ENCODE measurements around the gene NXNL2.

The NXNL2 gene

DNA sequence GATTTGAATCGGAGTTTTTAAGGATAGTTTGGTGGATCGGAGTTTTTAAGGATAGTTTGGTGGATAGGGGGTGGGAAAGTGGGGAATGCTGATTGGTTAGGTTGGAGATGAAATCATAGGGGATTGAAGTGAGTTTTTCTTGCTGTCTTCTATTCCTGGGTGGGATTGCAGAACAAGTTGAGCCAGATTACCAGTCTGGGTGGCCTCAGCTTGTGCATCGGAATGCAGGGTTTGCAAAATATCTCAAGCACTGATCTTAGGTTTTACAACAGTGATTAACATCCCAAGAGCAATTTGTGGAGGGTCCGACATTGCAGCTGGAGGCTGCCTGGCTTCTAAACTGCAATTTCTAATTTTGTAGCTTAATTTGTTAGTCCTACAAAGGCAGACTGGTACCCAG, 23.1 kb upstream of the NXNL2 start:
- H3K27me3 ChIP-seq (ENCODE audit: insufficient read depth, low read length): no peaks in the 10 kb centered on the region
- no peak overlapping the region for H2AFZ ChIP-seq (ENCODE audit: low read length, unreplicated experiment)
- no peak overlapping the region for H3K27ac ChIP-seq (ENCODE audit: low read depth, low read length)
- H3K4me3 ChIP-seq (ENCODE audit: low read depth, low read length): no peak overlapping the region
- H3K79me2 ChIP-seq (ENCODE audit: control insufficient read depth, insufficient read depth, low read length, unreplicated experiment): no peaks in the 10 kb centered on the region
- H3K36me3 ChIP-seq (ENCODE audit: insufficient read depth, low read length): no peaks in the 10 kb centered on the region
- H3K4me1 ChIP-seq (ENCODE audit: control insufficient read depth, insufficient read depth, low read length, unreplicated experiment): no peaks in the 10 kb centered on the region

DNA sequence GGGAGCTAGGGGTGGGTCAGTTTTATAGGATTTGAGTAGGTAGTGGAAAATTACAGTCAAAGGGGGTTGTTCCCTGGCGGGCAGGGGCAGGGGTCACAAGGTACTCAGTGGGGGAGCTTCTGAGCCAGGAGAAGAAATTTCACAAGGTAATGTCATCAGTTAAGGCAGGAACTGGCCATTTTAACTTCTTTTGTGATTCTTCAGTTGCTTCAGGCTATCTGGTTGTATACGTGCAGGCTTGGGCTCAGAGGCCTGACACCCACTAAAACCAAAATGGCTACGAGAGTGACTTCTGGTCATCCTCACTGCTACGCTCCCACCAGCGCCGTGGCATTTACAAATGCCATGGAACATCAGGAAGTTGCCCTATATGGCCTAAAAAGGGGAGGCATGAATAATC, 20.7 kb upstream of the NXNL2 start:
- Histone ChIP-seq H3K4me3 (ENCODE audit: low read depth, low read length) (no peak overlapping the region), H3K79me2 (ENCODE audit: control insufficient read depth, insufficient read depth, low read length, unreplicated experiment) (no peaks in the 10 kb centered on the region), H3K36me3 (ENCODE audit: insufficient read depth, low read length) (no peaks in the 10 kb centered on the region), H2AFZ (ENCODE audit: low read length, unreplicated experiment) (no peak overlapping the region), H3K4me1 (ENCODE audit: control insufficient read depth, insufficient read depth, low read length, unreplicated experiment) (no peaks in the 10 kb centered on the region), H3K27me3 (ENCODE audit: insufficient read depth, low read length) (no peaks in the 10 kb centered on the region), H3K27ac (ENCODE audit: low read depth, low read length) (no peak overlapping the region)

DNA sequence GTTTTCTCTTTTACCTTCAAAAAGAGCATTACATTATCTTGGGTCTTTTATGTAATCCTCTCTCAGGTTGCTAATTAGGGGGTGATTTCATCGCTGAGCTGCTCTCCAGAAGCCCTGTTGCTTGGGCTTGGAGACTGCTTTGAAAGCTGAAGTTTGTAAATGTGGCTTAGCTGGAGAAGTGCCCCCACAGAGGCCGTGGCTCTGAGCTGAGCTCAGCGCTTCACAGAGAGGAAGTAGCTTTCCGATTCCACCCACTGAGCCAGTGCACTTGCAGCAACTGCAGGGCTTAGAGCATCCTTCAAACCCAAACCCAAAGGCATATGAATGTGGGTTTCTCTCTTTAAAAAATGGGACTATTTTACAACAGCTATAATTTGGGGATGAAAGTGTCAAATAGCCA, 13.7 kb upstream of the NXNL2 start:
- Histone ChIP-seq H3K4me3 (ENCODE audit: low read depth, low read length) (no peak overlapping the region), H2AFZ (ENCODE audit: low read length, unreplicated experiment) (no peak overlapping the region), H3K79me2 (ENCODE audit: control insufficient read depth, insufficient read depth, low read length, unreplicated experiment) (no peaks in the 10 kb centered on the region), H3K4me1 (ENCODE audit: control insufficient read depth, insufficient read depth, low read length, unreplicated experiment) (peaks cover 10% of the 10 kb centered on the region), H3K27ac (ENCODE audit: low read depth, low read length) (no peak overlapping the region), H3K27me3 (ENCODE audit: insufficient read depth, low read length) (no peaks in the 10 kb centered on the region), H3K36me3 (ENCODE audit: insufficient read depth, low read length) (no peaks in the 10 kb centered on the region)

DNA sequence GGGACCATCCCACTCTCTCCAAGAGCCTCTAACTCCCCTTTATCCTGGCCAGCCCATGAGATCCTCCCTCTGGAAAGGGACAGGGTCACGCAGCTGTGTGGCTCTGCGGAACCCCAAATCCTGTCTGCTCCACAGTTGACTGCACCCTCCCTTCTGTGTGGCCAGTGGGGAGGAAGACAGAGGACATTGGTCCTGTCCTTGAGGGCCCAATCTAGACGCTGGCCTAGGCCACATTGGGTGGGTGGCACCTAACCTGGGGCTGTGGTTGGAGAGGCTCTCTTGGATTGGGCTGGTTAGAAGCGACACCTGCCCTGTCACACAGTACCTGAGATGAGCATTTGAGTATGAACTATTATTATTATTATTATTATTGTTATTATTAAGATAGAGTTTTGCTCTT, 12.6 kb upstream of the NXNL2 start:
- H3K79me2 ChIP-seq (ENCODE audit: control insufficient read depth, insufficient read depth, low read length, unreplicated experiment): no peaks in the 10 kb centered on the region

DNA sequence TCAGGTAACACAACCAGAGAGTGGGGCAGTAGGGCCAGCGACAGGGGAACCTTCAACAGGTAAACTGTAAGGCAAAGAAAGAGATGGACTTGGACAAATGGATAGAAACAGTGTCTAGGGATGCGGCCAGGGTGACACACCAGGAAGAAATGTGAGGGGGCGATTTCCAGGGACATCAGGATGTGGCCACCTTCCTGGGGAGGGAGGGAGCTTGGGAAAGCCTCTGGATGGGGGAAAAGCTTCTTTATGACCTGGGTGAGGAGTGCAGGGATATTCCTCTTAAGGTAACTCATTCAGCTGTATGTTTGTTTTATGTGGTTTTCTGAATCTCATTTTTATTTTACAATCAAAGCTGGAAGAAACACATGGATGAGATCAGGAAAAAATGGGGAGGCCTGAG, 11.9 kb upstream of the NXNL2 start:
- peak overlapping the region; percentile 58 for H3K27ac ChIP-seq (ENCODE audit: low read depth, low read length)
- H3K79me2 ChIP-seq (ENCODE audit: control insufficient read depth, insufficient read depth, low read length, unreplicated experiment): no peaks in the 10 kb centered on the region
- H3K27me3 ChIP-seq (ENCODE audit: insufficient read depth, low read length): no peaks in the 10 kb centered on the region
- 0 out of 2 replicates have a peak, but pooled peaks cover 4% of the 10 kb centered on the region for H3K36me3 ChIP-seq (ENCODE audit: insufficient read depth, low read length)
- H3K4me3 ChIP-seq (ENCODE audit: low read depth, low read length): no peak overlapping the region
- peaks cover 10% of the 10 kb centered on the region for H3K4me1 ChIP-seq (ENCODE audit: control insufficient read depth, insufficient read depth, low read length, unreplicated experiment)
- no peak overlapping the region for H2AFZ ChIP-seq (ENCODE audit: low read length, unreplicated experiment)

More for the DNA sequence above, 12.6 kb upstream of the NXNL2 start:
- Histone ChIP-seq H2AFZ (ENCODE audit: low read length, unreplicated experiment) (no peak overlapping the region), H3K27ac (ENCODE audit: low read depth, low read length) (no peak overlapping the region), H3K4me1 (ENCODE audit: control insufficient read depth, insufficient read depth, low read length, unreplicated experiment) (peaks cover 10% of the 10 kb centered on the region), H3K4me3 (ENCODE audit: low read depth, low read length) (no peak overlapping the region), H3K27me3 (ENCODE audit: insufficient read depth, low read length) (no peaks in the 10 kb centered on the region), H3K36me3 (ENCODE audit: insufficient read depth, low read length) (no peaks in the 10 kb centered on the region)

DNA sequence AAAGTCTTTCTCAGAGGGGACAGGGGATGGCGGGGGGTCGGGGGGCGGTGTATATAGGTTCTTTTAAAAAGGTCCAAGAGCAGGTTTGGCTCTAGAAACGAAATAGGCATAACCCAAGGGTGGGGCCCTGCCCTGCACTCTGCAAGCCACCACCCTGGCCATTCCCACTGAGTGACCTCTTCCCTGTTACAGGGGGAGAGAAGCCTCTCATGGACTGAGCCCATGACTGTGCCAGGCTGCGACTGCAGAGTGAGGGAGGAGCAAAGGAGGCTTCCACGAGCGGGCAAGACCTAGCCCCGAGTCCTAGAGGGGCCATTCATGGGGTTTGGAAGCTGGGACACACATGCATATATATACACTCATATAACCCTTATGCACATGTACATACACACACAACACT, 10.1 kb upstream of the NXNL2 start:
- H2AFZ ChIP-seq (ENCODE audit: low read length, unreplicated experiment): no peak overlapping the region
- H3K27ac ChIP-seq (ENCODE audit: low read depth, low read length): no peak overlapping the region
- H3K36me3 ChIP-seq (ENCODE audit: insufficient read depth, low read length): 0 out of 2 replicates have a peak, but pooled peaks cover 4% of the 10 kb centered on the region
- no peaks in the 10 kb centered on the region for H3K79me2 ChIP-seq (ENCODE audit: control insufficient read depth, insufficient read depth, low read length, unreplicated experiment)
- peaks cover 26% of the 10 kb centered on the region for H3K4me1 ChIP-seq (ENCODE audit: control insufficient read depth, insufficient read depth, low read length, unreplicated experiment)
- H3K4me3 ChIP-seq (ENCODE audit: low read depth, low read length): no peak overlapping the region
- H3K27me3 ChIP-seq (ENCODE audit: insufficient read depth, low read length): no peaks in the 10 kb centered on the region

DNA sequence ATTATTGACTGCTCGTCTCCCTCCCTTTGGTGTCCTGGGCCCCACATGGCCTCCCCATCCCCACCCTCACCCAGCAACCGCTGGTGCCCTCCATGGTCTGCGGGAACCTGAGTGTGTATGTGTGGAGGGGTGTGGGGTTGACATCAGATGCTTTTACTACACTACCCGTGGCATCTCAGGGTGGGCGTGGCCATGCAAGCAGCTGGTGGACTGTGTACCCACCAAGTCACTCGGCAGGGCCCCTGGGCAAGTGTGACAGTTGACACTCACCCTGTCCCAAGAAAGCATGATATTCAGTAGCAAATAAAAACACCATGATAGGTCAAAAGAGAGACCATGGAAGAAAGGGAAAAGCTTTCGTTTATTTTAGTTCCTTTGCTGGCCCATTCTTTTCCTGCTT, 7.4 kb upstream of the NXNL2 start:
- Histone ChIP-seq H3K27me3 (ENCODE audit: insufficient read depth, low read length) (no peaks in the 10 kb centered on the region), H3K79me2 (ENCODE audit: control insufficient read depth, insufficient read depth, low read length, unreplicated experiment) (peaks cover 12% of the 10 kb centered on the region), H3K4me1 (ENCODE audit: control insufficient read depth, insufficient read depth, low read length, unreplicated experiment) (peaks cover 44% of the 10 kb centered on the region), H3K27ac (ENCODE audit: low read depth, low read length) (no peak overlapping the region), H3K36me3 (ENCODE audit: insufficient read depth, low read length) (0 out of 2 replicates have a peak, but pooled peaks cover 4% of the 10 kb centered on the region), H3K4me3 (ENCODE audit: low read depth, low read length) (no peak overlapping the region), H2AFZ (ENCODE audit: low read length, unreplicated experiment) (no peak overlapping the region)

DNA sequence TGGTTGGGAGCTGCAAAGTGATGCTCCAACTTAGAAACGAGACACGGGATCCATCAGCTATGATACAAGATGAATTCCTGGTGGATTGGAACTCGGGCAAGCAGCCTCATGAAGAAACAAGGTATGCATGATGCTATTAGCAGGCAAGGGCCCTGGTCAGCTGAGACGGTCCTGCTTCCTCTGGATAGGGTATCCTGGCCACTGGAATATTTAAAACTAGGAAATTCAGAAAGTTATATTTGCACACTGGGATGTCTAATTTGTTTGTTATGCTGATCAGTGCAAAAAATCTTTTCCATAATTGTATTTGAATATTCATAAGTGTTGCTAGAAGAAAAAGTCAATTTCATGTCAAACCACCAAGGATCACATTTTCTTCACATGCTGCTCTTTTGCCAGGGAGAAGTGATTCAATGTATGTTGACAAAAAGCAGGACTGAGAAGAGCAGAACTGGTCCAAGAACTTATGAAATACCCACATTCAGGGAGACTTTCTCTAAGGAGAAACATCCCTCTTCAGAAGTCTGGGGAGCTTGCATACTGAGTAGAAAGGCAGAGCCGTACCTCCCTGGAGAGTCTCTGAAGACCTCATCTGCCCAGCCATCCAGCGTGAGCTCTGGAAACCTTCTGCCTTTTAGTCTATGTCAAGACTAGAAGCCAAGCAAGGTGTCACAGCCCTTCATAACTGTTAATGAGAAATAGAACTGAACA, 6.7 kb upstream of the NXNL2 start:
- Histone ChIP-seq H3K36me3 (ENCODE audit: insufficient read depth, low read length) (0 out of 2 replicates have a peak, but pooled peaks cover 4% of the 10 kb centered on the region), H3K27me3 (ENCODE audit: insufficient read depth, low read length) (no peaks in the 10 kb centered on the region), H3K79me2 (ENCODE audit: control insufficient read depth, insufficient read depth, low read length, unreplicated experiment) (peaks cover 18% of the 10 kb centered on the region), H3K4me3 (ENCODE audit: low read depth, low read length) (no peak overlapping the region), H3K4me1 (ENCODE audit: control insufficient read depth, insufficient read depth, low read length, unreplicated experiment) (peaks cover 43% of the 10 kb centered on the region), H3K27ac (ENCODE audit: low read depth, low read length) (no peak overlapping the region), H2AFZ (ENCODE audit: low read length, unreplicated experiment) (no peak overlapping the region)

DNA sequence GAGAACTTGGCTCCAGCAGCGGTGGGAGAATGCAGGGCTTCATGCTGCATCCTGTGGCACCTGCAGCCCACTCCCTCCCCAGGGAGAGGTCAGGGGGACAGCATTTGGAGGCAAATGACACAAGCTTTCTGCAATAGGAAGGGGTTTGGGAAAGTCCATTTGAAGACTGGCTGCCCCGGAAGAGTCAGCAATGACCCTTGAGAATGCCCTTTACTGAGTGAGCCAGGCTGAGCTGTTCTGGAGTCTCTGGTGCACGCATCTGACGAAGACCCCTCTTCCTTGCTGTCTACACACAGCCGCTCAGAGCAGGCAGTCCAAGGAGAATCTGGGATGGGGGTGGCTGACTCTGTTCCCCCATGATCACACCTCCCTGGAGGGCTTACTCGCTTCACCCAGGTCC, 5.5 kb upstream of the NXNL2 start:
- Histone ChIP-seq H3K27me3 (ENCODE audit: insufficient read depth, low read length) (no peaks in the 10 kb centered on the region), H3K4me1 (ENCODE audit: control insufficient read depth, insufficient read depth, low read length, unreplicated experiment) (peaks cover 38% of the 10 kb centered on the region), H3K4me3 (ENCODE audit: low read depth, low read length) (no peak overlapping the region), H3K36me3 (ENCODE audit: insufficient read depth, low read length) (0 out of 2 replicates have a peak, but pooled peaks cover 4% of the 10 kb centered on the region), H2AFZ (ENCODE audit: low read length, unreplicated experiment) (no peak overlapping the region), H3K27ac (ENCODE audit: low read depth, low read length) (peak overlapping the region; percentile 80), H3K79me2 (ENCODE audit: control insufficient read depth, insufficient read depth, low read length, unreplicated experiment) (peaks cover 20% of the 10 kb centered on the region)

DNA sequence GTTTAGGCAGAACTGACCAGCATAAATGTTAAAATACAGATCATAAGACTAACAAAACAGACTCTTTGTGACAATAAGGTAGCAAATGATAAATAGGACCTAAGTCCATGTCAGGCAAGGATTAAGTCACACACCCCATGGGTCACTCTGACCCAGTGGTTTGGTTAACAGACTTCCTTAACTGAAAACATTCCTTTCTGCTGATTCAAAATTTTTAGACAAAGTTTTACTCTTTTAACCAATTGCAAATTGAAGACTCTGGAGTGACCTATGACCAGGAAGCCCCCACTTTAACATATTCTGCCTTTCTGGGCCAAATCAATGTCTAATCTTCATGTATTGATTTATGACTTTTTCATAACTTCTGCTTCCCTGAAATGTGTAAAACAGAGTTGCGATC, 4.9 kb upstream of the NXNL2 start:
- Histone ChIP-seq H3K79me2 (ENCODE audit: control insufficient read depth, insufficient read depth, low read length, unreplicated experiment) (peaks cover 20% of the 10 kb centered on the region), H2AFZ (ENCODE audit: low read length, unreplicated experiment) (no peak overlapping the region), H3K4me1 (ENCODE audit: control insufficient read depth, insufficient read depth, low read length, unreplicated experiment) (peaks cover 38% of the 10 kb centered on the region), H3K27ac (ENCODE audit: low read depth, low read length) (peak overlapping the region; percentile 80), H3K27me3 (ENCODE audit: insufficient read depth, low read length) (no peaks in the 10 kb centered on the region), H3K36me3 (ENCODE audit: insufficient read depth, low read length) (0 out of 2 replicates have a peak, but pooled peaks cover 4% of the 10 kb centered on the region), H3K4me3 (ENCODE audit: low read depth, low read length) (peak overlapping the region; percentile 43; the same call in 1 of the 2 replicates)

All from ACC112 (cell line).